ENCODE measurements around the gene TAF13.

The TAF13 gene

DNA sequence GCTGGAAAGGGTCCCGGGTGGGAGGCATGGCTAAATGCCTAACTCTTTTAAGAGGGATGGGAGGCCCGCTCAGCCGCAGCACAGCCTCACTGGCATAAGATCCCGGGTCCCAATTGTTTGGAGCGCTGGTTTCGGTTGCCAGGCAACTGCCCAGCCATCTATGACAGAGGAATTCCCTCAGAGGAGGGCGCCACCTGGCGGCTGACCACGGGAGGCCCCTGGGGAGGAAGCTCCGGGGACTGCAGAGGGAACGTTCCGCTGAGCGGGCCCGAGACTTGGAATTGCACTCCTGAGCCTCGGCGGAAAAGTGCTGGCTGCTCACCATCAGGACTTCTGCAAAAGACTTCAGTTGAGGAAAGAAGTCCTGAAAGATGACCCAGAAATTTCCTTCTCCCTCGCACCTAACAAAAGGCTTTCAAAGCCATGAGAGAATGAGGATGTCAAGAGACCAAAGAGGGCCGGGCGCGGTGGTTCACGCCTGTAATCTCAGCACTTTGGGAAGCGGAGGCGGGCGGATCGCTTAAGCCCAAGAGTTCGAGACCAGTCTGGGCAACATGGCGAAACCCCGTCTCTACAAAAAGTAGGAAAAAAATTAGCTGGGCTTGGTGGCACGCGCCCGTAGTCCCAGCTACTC, 37.0 kb upstream of the TAF13 start (continued):
- peak; percentile 85 for TF ChIP-seq ZNF660 (tag by site-specific recombination; IDR thresholded peaks at IDR 0.05)
- peak; percentile 78; the same call in 1 of the 2 replicates for TF ChIP-seq IKZF3 (tag by site-specific recombination; IDR thresholded peaks at IDR 0.05)
- TF ChIP-seq ZEB2 (tag by site-specific recombination; IDR thresholded peaks at IDR 0.05), result peak; percentile 37; the same call in 1 of the 2 replicates
- TF ChIP-seq, protein P1, sequence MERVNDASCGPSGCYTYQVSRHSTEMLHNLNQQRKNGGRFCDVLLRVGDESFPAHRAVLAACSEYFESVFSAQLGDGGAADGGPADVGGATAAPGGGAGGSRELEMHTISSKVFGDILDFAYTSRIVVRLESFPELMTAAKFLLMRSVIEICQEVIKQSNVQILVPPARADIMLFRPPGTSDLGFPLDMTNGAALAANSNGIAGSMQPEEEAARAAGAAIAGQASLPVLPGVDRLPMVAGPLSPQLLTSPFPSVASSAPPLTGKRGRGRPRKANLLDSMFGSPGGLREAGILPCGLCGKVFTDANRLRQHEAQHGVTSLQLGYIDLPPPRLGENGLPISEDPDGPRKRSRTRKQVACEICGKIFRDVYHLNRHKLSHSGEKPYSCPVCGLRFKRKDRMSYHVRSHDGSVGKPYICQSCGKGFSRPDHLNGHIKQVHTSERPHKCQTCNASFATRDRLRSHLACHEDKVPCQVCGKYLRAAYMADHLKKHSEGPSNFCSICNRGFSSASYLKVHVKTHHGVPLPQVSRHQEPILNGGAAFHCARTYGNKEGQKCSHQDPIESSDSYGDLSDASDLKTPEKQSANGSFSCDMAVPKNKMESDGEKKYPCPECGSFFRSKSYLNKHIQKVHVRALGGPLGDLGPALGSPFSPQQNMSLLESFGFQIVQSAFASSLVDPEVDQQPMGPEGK (tag by site-specific recombination; IDR thresholded peaks at IDR 0.05), result peak; percentile 29; the same call in 1 of the 2 replicates
- peak; percentile 35; the same call in 1 of the 2 replicates for TF ChIP-seq GLIS1 (tag by site-specific recombination; IDR thresholded peaks at IDR 0.05)
- no peak for TF ChIP-seq ZNF521 (tag by site-specific recombination; IDR thresholded peaks at IDR 0.05)
- no peak for TF ChIP-seq ZNF214 (tag by site-specific recombination; IDR thresholded peaks at IDR 0.05; ENCODE audit: borderline replicate concordance)
- peak; percentile 72 for TF ChIP-seq ZBTB17 (tag by site-specific recombination; IDR thresholded peaks at IDR 0.05)
- no peak for TF ChIP-seq ZNF677 (tag by site-specific recombination; IDR thresholded peaks at IDR 0.05)
- TF ChIP-seq, protein P2, sequence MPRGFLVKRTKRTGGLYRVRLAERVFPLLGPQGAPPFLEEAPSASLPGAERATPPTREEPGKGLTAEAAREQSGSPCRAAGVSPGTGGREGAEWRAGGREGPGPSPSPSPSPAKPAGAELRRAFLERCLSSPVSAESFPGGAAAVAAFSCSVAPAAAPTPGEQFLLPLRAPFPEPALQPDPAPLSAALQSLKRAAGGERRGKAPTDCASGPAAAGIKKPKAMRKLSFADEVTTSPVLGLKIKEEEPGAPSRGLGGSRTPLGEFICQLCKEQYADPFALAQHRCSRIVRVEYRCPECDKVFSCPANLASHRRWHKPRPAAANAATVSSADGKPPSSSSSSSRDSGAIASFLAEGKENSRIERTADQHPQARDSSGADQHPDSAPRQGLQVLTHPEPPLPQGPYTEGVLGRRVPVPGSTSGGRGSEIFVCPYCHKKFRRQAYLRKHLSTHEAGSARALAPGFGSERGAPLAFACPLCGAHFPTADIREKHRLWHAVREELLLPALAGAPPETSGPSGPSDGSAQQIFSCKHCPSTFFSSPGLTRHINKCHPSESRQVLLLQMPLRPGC (tag by site-specific recombination; IDR thresholded peaks at IDR 0.05), result peak; percentile 80
- TF ChIP-seq ZXDB (tag by site-specific recombination; IDR thresholded peaks at IDR 0.05), result 0 out of 2 replicates have a peak, but pooled peaks have one; percentile 31
- TF ChIP-seq, protein P3, sequence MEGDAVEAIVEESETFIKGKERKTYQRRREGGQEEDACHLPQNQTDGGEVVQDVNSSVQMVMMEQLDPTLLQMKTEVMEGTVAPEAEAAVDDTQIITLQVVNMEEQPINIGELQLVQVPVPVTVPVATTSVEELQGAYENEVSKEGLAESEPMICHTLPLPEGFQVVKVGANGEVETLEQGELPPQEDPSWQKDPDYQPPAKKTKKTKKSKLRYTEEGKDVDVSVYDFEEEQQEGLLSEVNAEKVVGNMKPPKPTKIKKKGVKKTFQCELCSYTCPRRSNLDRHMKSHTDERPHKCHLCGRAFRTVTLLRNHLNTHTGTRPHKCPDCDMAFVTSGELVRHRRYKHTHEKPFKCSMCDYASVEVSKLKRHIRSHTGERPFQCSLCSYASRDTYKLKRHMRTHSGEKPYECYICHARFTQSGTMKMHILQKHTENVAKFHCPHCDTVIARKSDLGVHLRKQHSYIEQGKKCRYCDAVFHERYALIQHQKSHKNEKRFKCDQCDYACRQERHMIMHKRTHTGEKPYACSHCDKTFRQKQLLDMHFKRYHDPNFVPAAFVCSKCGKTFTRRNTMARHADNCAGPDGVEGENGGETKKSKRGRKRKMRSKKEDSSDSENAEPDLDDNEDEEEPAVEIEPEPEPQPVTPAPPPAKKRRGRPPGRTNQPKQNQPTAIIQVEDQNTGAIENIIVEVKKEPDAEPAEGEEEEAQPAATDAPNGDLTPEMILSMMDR (tag by site-specific recombination; IDR thresholded peaks at IDR 0.05), result peak; percentile 79
- TF ChIP-seq, protein P4, sequence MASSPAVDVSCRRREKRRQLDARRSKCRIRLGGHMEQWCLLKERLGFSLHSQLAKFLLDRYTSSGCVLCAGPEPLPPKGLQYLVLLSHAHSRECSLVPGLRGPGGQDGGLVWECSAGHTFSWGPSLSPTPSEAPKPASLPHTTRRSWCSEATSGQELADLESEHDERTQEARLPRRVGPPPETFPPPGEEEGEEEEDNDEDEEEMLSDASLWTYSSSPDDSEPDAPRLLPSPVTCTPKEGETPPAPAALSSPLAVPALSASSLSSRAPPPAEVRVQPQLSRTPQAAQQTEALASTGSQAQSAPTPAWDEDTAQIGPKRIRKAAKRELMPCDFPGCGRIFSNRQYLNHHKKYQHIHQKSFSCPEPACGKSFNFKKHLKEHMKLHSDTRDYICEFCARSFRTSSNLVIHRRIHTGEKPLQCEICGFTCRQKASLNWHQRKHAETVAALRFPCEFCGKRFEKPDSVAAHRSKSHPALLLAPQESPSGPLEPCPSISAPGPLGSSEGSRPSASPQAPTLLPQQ (tag by site-specific recombination; IDR thresholded peaks at IDR 0.05), result 0 out of 2 replicates have a peak, but pooled peaks have one; percentile 31
- peak; percentile 79 for TF ChIP-seq ZNF654 (tag by site-specific recombination; IDR thresholded peaks at IDR 0.05; ENCODE audit: low read depth)

DNA sequence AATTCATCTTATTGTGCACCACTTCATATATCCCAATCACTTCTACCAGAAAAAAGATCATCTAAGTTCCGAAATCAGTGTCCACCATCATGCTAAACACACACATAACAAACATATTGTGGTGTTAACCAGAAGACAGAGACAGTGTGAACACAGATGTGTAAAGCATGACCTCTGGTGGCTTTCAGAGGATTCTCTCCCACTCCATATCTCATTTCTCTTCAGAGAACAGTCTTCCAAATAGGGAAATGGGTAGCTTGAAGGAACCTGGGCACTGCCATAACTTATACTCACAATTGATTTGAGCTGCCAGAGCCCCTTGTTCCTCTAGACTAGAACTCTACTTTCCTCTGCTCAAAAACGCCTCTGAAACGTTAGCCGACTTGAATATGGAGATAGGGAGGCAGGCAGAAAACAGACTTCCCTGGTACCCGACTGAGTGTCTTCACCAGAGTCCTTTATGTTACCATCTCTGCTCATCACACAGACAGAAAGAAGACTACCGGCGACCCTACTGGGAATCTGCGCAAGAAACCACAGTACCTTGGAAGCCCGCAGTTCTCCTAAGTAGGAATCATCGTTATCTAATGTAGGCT, 36.4 kb upstream of the TAF13 start:
- POLR2A ChIA-PET, result interaction anchor here (0.7 to 4.2 kb wide), 2 partner anchors 9 to 12 kb away, joined by 4 to 50 read pairs; no protein-coding TSS in a partner anchor
- no peak for TF ChIP-seq ZNF701 (tag by site-specific recombination; IDR thresholded peaks at IDR 0.05)
- no peak for TF ChIP-seq ZFP69B (tag by site-specific recombination; IDR thresholded peaks at IDR 0.05)
- TF ChIP-seq ZNF830 (tag by site-specific recombination; IDR thresholded peaks at IDR 0.05; ENCODE audit: low read depth), result no peak
- TF ChIP-seq KLF9 (tag by site-specific recombination; IDR thresholded peaks at IDR 0.05; ENCODE audit: low read depth), result no peak
- TF ChIP-seq ZNF24 (tag by site-specific recombination; IDR thresholded peaks at IDR 0.05), result no peak
- no peak for TF ChIP-seq ZSCAN16 (tag by site-specific recombination; IDR thresholded peaks at IDR 0.05)
- no peak for TF ChIP-seq ZNF561 (tag by site-specific recombination; IDR thresholded peaks at IDR 0.05; ENCODE audit: borderline replicate concordance)
- TF ChIP-seq, protein P3 (tag by site-specific recombination; IDR thresholded peaks at IDR 0.05), result peak; percentile 53
- no peak for TF ChIP-seq GLI4 (tag by site-specific recombination; IDR thresholded peaks at IDR 0.05)
- no peak for TF ChIP-seq BCL11A (tag by site-specific recombination; IDR thresholded peaks at IDR 0.05; ENCODE audit: low read depth)
- peak; percentile 46 for TF ChIP-seq ZNF654 (tag by site-specific recombination; IDR thresholded peaks at IDR 0.05; ENCODE audit: low read depth)
- TF ChIP-seq TCF7L2 (IDR thresholded peaks at IDR 0.05; ENCODE audit: borderline replicate concordance, low read depth, low read length), result no peak
- no peak for TF ChIP-seq GLIS2 (tag by site-specific recombination; IDR thresholded peaks at IDR 0.05)
- no peak for TF ChIP-seq ZNF610 (tag by site-specific recombination; IDR thresholded peaks at IDR 0.05; ENCODE audit: borderline replicate concordance)
- TF ChIP-seq TRIM28 (IDR thresholded peaks at IDR 0.05; ENCODE audit: borderline replicate concordance, low read length), result no peak
- Histone ChIP-seq H3K4me1 (ENCODE audit: control insufficient read depth, insufficient read depth, low read length) (no peaks in the 10 kb centered on the region), H3K27ac (ENCODE audit: extremely low read depth, low read depth, low read length) (no peak overlapping the region), H3K36me3 (ENCODE audit: control insufficient read depth in 2 of 2, insufficient read depth in 1 of 2, low read length in 2 of 2) (no peaks in the 10 kb centered on the region), H3K4me3 (ENCODE audit: low read depth, low read length) (no peak overlapping the region), H3K9me3 (ENCODE audit: control insufficient read depth, insufficient read depth, low read depth, low read length) (no peaks in the 10 kb centered on the region)
- CTCF ChIA-PET, result interaction anchor here (0.6 to 3.6 kb wide), 20 partner anchors 9 to 420 kb away, joined by 3 to 44 read pairs (median 4); partner anchors contain the start of gene SARS1
